T-cell (primary cell): Measurements from ENCODE around the gene RBM38. TPM values are rescaled to one million over a fixed set of nuclear protein-coding genes. Genes with fewer than 3 reads are reported as not detected.
"Not testable (repeated sequence)": the region's sequence is repeated elsewhere in the genome, so short reads cannot be mapped to it uniquely, and the experiment has no call there.

ENCODE experiments used
- ATAC-seq, 4 experiments: fragments of 200-7000 bp in 3 of 4; fragments of 150-1000 bp in 1 of 4; cut with Tn5 transposase; replicated peaks in 1 of 4; 1 replicate in 3 of 4; 2 replicates in 1 of 4; pipeline ENCODE4 v1.10.0; 2021; ENCODE audit warnings: moderate library complexity in 3 of 4, mild to moderate bottlenecking in 2 of 4, moderate number of reproducible peaks in 1 of 4
- CTCF ChIA-PET, 2 donors: fragments of 300-600 bp; sonication (Branson Sonifier 250); formaldehyde crosslinking; loops; one replicate each; lab custom pipeline; 2022; ENCODE audit warnings: antibody characterized with exemption in 2 of 2; lab: Charles Lee
- POLR2A ChIA-PET, 2 donors: fragments of 300-600 bp; sonication (Branson Sonifier 250); formaldehyde crosslinking; loops; one replicate each; lab custom pipeline; 2022; ENCODE audit warnings: antibody characterized with exemption in 2 of 2; lab: Charles Lee
- DNase-seq, 35 experiments: peaks; one replicate each; pipeline versions ENCODE4 v3.0.0 to v3.0.0-alpha.2; 2013 to 2023
- H3K27ac ChIP-seq: one replicate; pipeline ENCODE4 v1.5.1; 2013; ENCODE audit warnings: low read length
- H3K27me3 ChIP-seq, 2 experiments: replicated peaks in 1 of 2; 1 replicate in 1 of 2; 2 replicates in 1 of 2; pipeline versions ENCODE4 v1.6.1 to v1.7.0; 2013; ENCODE audit warnings: low read length in 1 of 2, mixed read lengths in 1 of 2; ENCODE audit not compliant: control insufficient read depth in 2 of 2, insufficient read depth in 2 of 2; ENCODE audit errors: extremely low read depth in 1 of 2
- H3K36me3 ChIP-seq, 2 donors: 1 replicate in 1 of 2; 2 replicates in 1 of 2; pipeline versions ENCODE4 v1.6.1 to v1.7.0; 2013; ENCODE audit warnings: low read length in 1 of 2; ENCODE audit not compliant: control insufficient read depth in 2 of 2, insufficient read depth in 1 of 2; ENCODE audit errors: extremely low read depth in 1 of 2
- H3K4me1 ChIP-seq, 2 experiments: 1 replicate in 1 of 2; 2 replicates in 1 of 2; pipeline versions ENCODE4 v1.6.1 to v1.7.0; 2013; ENCODE audit warnings: low read length in 2 of 2, mixed read lengths in 1 of 2; ENCODE audit not compliant: insufficient read depth in 2 of 2, control insufficient read depth in 1 of 2; ENCODE audit errors: extremely low read depth in 1 of 2
- H3K4me3 ChIP-seq, 2 donors: 1 replicate in 1 of 2; 2 replicates in 1 of 2; pipeline versions ENCODE4 v1.5.1 to v1.7.0; 2013; ENCODE audit warnings: mild to moderate bottlenecking in 2 of 2, low read length in 1 of 2, moderate library complexity in 1 of 2; ENCODE audit not compliant: control insufficient read depth in 1 of 2; ENCODE audit errors: extremely low read depth in 1 of 2
- H3K9me3 ChIP-seq: 2 replicates; pipeline ENCODE4 v1.7.0; 2013
- H3K27ac Mint-ChIP-seq, 2 donors: one replicate each; pipeline ENCODE4 v1.8.0; 2020 to 2021; ENCODE audit warnings: mild to moderate bottlenecking in 2 of 2, mixed read lengths in 2 of 2
- H3K27me3 Mint-ChIP-seq, 2 donors: one replicate each; pipeline ENCODE4 v1.8.0; 2021 to 2022; ENCODE audit warnings: mixed read lengths in 2 of 2
- H3K36me3 Mint-ChIP-seq: one replicate; pipeline ENCODE4 v1.8.0; 2021; ENCODE audit warnings: mixed read lengths
- H3K4me1 Mint-ChIP-seq, 3 donors: one replicate each; pipeline ENCODE4 v1.8.0; 2020 to 2022; ENCODE audit warnings: mixed read lengths in 3 of 3, mild to moderate bottlenecking in 1 of 3
- H3K4me3 Mint-ChIP-seq, 3 donors: one replicate each; pipeline ENCODE4 v1.8.0; 2020 to 2022; ENCODE audit warnings: mild to moderate bottlenecking in 3 of 3, mixed read lengths in 3 of 3, moderate library complexity in 3 of 3
- H3K9me3 Mint-ChIP-seq, 3 donors: one replicate each; pipeline ENCODE4 v1.8.0; 2020 to 2022; ENCODE audit warnings: mixed read lengths in 3 of 3
- WGBS: methylation state at CpG from one replicate; pipeline ENCODE4 v1.1.5; 2013; ENCODE audit warnings: missing lambda C conversion rate; ENCODE audit not compliant: insufficient coverage; 5-methylcytosine and 5-hydroxymethylcytosine counted together
- total RNA-seq, 35 experiments: library from RNA in 6 of 35; stranded (reverse) in 6 of 35; fragments of 120-200 nt in 1 of 35; gene quantifications; one replicate each; pipeline versions ENCODE4 v1.2.1 to v1.2.4 and lab custom pipeline; 2013 to 2026

RBM38 gene
- total RNA-seq, 5 donors from 2014 or later (not counting 1 experiment from before 2014, with no cell fraction given), result 111 to 271 (median 124) TPM

- no peaks in the 10 kb centered on the region for H3K9me3 Mint-ChIP-seq
- no peak for DNase-seq
- H3K4me1 Mint-ChIP-seq, result peaks cover 12 to 25% (median 14%) of the 10 kb centered on the region in 3 donors
- H3K27ac ChIP-seq, result no peak overlapping the region
- H3K27ac Mint-ChIP-seq, result peak overlapping the region in 1 of 2 donors; percentile 19
- H3K36me3 ChIP-seq, result no peaks in the 10 kb centered on the region
- H3K27me3 ChIP-seq, result no peaks in the 10 kb centered on the region
- ATAC-seq, result no peak
- 79% methylated on average over 11 of the region's 17 CpGs for WGBS
- H3K4me1 ChIP-seq, result no peaks in the 10 kb centered on the region
- no peak overlapping the region for H3K4me3 Mint-ChIP-seq
- ChIA-PET POLR2A (interaction anchor here in 1 of 2 donors (1.1 kb wide), 1 partner anchor 20 kb away, joined by 3 read pairs; no protein-coding TSS in a partner anchor), CTCF (no interaction called here)
- H3K27me3 Mint-ChIP-seq, result no peaks in the 10 kb centered on the region
- H3K9me3 ChIP-seq, result no peaks in the 10 kb centered on the region
- H3K36me3 Mint-ChIP-seq, result no peaks in the 10 kb centered on the region
- H3K4me3 ChIP-seq, result no peak overlapping the region
Measured at GRCh38 chr20:57417830-57418780, 26.9 kb downstream of the RBM38 start.

- H3K27ac ChIP-seq, H3K36me3 ChIP-seq, H3K9me3 Mint-ChIP-seq, H3K4me3 ChIP-seq, H3K27me3 ChIP-seq, H3K27ac Mint-ChIP-seq, H3K4me1 ChIP-seq, H3K4me3 Mint-ChIP-seq, H3K27me3 Mint-ChIP-seq, CTCF ChIA-PET, DNase-seq, ATAC-seq, H3K36me3 Mint-ChIP-seq, H3K9me3 ChIP-seq: not testable (repeated sequence)
- WGBS, result no CpG with 5 or more reads among the region's 4 CpGs
- peaks cover 15 to 30% (median 21%) of the 10 kb centered on the region in 3 donors for H3K4me1 Mint-ChIP-seq
- POLR2A ChIA-PET, result interaction anchor here in 1 of 2 donors (1.1 kb wide), 1 partner anchor 21 kb away, joined by 3 read pairs; no protein-coding TSS in a partner anchor
Measured at GRCh38 chr20:57419479-57419878, 28.3 kb downstream of the RBM38 start.

DNA sequence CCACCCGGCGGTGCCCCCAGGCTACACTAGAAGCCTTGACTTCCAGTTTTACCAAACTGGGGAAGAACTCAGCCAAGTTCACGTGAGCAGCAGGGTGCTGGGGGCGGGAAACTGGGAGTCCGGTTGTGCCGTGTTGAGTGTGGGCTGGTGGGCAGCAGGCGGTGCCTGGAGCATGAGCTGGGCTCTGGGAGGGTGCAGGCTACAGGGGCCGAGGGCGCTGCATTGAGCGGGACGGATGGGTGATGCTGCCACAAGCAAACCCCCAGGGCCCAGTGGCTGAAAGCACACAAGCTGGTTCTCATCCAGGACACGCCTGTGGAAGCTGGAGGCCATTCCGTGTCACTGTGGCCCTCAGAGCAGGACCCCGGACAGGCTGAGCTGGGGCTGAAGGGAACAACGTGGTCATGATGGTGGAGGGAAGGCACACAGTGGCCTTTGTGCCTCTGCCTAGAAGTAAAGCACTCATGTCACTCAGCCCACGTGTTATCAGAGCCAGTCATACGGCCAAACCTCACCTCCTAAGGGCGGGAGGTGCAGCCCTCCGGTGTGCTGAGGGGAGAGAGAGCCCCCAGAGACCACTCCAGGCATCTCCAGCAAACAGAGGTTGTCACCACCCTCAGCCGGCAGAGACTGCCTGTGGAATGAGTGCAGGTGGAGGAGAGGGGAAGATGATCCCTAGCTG lies 29.5 kb downstream of the RBM38 start:
- H3K9me3 Mint-ChIP-seq, result no peaks in the 10 kb centered on the region
- peaks cover 24 to 39% (median 27%) of the 10 kb centered on the region in 3 donors for H3K4me1 Mint-ChIP-seq
- CTCF ChIA-PET, result interaction anchor here in 1 of 2 donors (0.7 kb wide), 1 partner anchor 786 kb away, joined by 3 read pairs; no protein-coding TSS in a partner anchor
- POLR2A ChIA-PET, result interaction anchor here in 1 of 2 donors (0.6 kb wide), 1 partner anchor 50 kb away, joined by 4 read pairs; no protein-coding TSS in a partner anchor
- no peak overlapping the region for H3K27ac Mint-ChIP-seq
- H3K36me3 Mint-ChIP-seq, result no peaks in the 10 kb centered on the region
- Histone ChIP-seq H3K27me3 (no peaks in the 10 kb centered on the region), H3K27ac (no peak overlapping the region), H3K36me3 (no peaks in the 10 kb centered on the region), H3K4me1 (peaks cover 9 to 14% of the 10 kb centered on the region in 2 experiments), H3K9me3 (no peaks in the 10 kb centered on the region), H3K4me3 (no peak overlapping the region)
- no peak for DNase-seq
- H3K27me3 Mint-ChIP-seq, result no peaks in the 10 kb centered on the region
- H3K4me3 Mint-ChIP-seq, result no peak overlapping the region
- ATAC-seq, result peak in 1 of 4 experiments; percentile 6
- WGBS, result 85% methylated on average over 12 of the region's 20 CpGs

GRCh38 chr20:57421253-57422220 lies 30.3 kb downstream of the RBM38 start:
- H3K27ac ChIP-seq, result no peak overlapping the region
- H3K4me3 ChIP-seq, result no peak overlapping the region
- ChIA-PET CTCF (no interaction called here), POLR2A (interaction anchor here in 1 of 2 donors (0.6 kb wide), 1 partner anchor 50 kb away, joined by 4 read pairs; no protein-coding TSS in a partner anchor)
- Mint-ChIP-seq H3K36me3 (no peaks in the 10 kb centered on the region), H3K27me3 (no peaks in the 10 kb centered on the region), H3K4me3 (no peak overlapping the region), H3K9me3 (no peaks in the 10 kb centered on the region), H3K4me1 (peaks cover 28 to 40% (median 29%) of the 10 kb centered on the region in 3 donors), H3K27ac (no peak overlapping the region)
- DNase-seq (no peak), ATAC-seq (peak in 1 of 4 experiments; percentile 2)
- H3K9me3 ChIP-seq, result no peaks in the 10 kb centered on the region
- H3K27me3 ChIP-seq, result peaks cover 0 to 1% of the 10 kb centered on the region in 2 experiments
- no peaks in the 10 kb centered on the region for H3K36me3 ChIP-seq
- peaks cover 10 to 16% of the 10 kb centered on the region in 2 experiments for H3K4me1 ChIP-seq
- WGBS, result 93% methylated on average over 14 of the region's 26 CpGs

DNA sequence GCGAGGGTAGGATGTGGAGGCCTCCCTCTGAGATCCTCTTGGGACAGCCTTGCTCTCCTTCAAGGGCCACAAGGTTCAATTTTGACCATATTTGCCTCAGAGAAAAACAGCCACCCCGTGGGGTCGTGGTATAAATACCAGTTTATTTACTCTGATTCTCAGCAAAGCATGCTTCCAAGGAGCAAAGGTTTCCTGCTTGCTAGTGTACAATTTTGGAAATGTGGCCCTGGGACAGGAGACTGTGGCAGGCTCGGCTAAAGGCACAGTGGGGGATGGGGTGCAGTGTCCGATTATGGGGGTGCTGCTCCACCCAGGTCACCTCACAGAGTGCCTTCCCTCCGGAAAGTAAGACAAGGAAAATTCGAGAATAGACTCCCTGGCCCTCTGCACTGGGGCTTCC lies 31.1 kb downstream of the RBM38 start:
- peaks cover 0 to 4% of the 10 kb centered on the region in 2 experiments for H3K27me3 ChIP-seq
- H3K27ac ChIP-seq, result no peak overlapping the region
- Mint-ChIP-seq H3K27ac (no peak overlapping the region), H3K27me3 (no peaks in the 10 kb centered on the region), H3K4me1 (peaks cover 33 to 48% (median 34%) of the 10 kb centered on the region in 3 donors), H3K4me3 (no peak overlapping the region), H3K9me3 (no peaks in the 10 kb centered on the region), H3K36me3 (no peaks in the 10 kb centered on the region)
- 85% methylated on average over 4 of the region's 7 CpGs for WGBS
- ChIA-PET POLR2A (no interaction called here), CTCF (no interaction called here)
- DNase-seq, result no peak
- no peaks in the 10 kb centered on the region for H3K9me3 ChIP-seq
- no peaks in the 10 kb centered on the region for H3K36me3 ChIP-seq
- ATAC-seq, result no peak
- no peak overlapping the region for H3K4me3 ChIP-seq
- peaks cover 11 to 19% of the 10 kb centered on the region in 2 experiments for H3K4me1 ChIP-seq
